B cell (primary cell): ENCODE measurements around the gene ANAPC15.

Experiments used
- EZH2 ChIP-seq: IDR thresholded peaks from 2 replicates; pipeline ENCODE4 v1.6.1; 2012; ENCODE audit warnings: borderline replicate concordance, low read depth, mild to moderate bottlenecking, moderate library complexity, low read length; ENCODE audit not compliant: insufficient read depth, poor library complexity, severe bottlenecking
- TF ChIP-seq, protein P1 (sequence below): fragments of 200-600 bp; IDR thresholded peaks from one replicate; pipeline ENCODE4 v1.8.0; 2022; ENCODE audit warnings: antibody characterized with exemption, mild to moderate bottlenecking

- TF ChIP-seq, protein P1, sequence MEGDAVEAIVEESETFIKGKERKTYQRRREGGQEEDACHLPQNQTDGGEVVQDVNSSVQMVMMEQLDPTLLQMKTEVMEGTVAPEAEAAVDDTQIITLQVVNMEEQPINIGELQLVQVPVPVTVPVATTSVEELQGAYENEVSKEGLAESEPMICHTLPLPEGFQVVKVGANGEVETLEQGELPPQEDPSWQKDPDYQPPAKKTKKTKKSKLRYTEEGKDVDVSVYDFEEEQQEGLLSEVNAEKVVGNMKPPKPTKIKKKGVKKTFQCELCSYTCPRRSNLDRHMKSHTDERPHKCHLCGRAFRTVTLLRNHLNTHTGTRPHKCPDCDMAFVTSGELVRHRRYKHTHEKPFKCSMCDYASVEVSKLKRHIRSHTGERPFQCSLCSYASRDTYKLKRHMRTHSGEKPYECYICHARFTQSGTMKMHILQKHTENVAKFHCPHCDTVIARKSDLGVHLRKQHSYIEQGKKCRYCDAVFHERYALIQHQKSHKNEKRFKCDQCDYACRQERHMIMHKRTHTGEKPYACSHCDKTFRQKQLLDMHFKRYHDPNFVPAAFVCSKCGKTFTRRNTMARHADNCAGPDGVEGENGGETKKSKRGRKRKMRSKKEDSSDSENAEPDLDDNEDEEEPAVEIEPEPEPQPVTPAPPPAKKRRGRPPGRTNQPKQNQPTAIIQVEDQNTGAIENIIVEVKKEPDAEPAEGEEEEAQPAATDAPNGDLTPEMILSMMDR, result no peak
- TF ChIP-seq EZH2, result no peak
Measured at GRCh38 chr11:72080326-72081183, 31.9 kb downstream of the ANAPC15 start, which contains the start of the genes LRRC51 and NUMA1.
